HG03108 (cell line): ENCODE results near the gene PLB1.

ENCODE experiments used
- ATAC-seq: cut with Tn5 transposase; IDR thresholded peaks from one replicate; pipeline ENCODE4 v1.9.1; 2021; ENCODE audit warnings: moderate library complexity; ENCODE audit not compliant: unreplicated experiment

PLB1 gene

DNA sequence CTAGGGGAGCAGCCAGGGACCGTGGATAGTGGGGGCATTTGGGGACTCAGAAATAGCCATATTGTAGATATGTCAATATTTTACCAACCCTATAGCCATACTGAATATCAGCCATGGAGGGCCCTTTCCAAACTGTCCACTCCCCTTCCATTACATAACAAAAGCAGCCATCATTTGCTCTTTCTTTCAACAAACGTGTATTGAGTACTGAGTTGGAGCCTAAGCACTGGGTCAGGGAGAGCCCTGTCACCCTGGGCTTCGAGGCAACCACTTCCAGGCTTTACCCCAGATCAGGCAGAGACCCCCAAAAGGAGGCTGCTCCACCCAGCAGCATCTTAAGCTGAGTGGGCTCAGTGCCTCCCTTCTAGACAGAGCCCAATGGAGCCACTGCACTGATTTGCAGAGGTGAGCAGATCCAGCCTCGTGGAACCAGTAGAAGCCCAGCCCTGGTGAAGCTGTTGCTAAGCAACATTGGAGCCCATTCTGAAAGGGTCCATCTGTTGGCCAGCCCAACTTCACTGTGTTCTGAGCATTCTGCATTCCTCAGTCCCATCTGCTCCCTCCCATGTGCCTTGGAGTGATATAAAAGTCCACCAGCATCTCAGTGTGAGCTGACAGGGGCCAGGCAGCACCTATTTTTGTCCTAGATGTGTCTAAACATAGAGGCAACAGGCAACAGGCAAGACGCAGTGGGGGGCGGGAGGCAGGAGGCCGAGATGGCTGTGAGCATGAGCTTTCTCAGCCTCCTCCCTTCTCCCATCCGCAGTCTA, 112.1 kb downstream of the PLB1 start:
- ATAC-seq: no peak

DNA sequence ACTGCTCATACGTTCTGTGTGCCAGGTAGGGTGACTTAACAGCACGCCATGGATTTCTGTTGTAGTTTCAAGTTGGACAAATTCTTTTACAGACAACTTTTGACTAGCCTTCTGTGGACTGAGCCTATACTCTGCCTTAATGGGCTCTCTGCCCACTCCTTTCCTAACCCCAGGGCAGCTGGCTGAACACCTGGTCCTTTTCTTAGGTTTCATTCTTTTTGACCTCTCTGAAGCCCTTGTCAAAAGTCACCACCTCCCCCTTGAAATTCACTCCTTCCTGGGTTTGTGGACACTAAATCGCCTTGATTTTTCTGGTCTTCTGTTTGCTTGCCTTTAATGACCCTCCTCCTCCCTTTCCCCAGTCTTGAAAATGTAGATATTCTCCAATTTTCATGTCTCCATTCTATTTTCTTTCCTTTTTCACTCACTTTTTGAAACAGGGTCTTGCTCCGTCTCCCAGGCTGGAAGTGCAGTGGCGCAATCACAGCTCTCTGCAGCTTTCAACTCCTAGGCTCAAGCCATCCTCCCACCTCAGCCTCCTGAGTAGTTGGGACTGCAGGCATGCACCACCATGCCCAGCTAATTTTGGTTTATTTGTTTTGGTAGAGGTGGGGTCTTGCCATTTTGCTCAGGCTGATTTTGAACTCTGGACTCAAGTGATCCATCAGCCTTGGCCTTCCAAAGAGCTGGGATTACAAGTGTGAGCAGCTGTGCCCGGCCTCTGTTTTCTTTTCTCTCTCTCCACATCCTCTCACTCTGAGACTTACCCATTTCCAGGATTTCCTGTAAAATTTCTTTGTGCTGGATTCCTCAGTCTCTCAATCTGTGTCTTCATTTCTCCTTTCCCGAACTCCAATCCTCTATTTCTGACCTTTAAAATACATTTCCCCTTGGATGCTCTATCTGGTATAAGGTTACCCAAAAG, 112.9 kb downstream of the PLB1 start:
- ATAC-seq: no peak

DNA sequence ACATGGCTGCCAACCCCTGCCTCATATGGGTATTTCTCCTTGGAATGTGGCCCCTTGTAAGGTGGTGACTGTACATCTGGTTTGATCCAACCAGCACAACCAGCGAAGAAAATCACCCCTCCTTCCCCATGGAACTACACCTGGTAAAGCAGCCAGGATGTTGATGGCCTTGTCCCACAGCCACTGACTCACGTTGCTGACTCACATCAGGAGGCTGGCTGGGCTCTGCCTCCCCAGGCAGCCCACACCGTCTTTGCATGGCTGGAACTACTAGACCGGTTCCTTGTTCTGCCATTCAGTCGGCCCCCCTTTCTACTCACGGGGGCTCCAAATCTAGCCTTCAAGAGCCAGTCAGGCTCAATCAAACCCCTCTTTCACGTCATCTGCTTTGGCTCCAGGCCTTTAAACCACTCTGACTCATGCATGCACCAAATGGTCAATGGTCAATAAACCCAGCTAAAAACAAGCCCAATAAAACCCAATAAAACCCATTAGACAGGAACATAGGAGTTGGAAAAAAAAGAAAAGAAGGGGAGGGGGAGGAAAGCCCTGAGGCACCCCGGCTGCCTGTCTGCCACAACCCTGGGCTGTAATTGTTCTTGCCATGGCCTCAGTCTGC, 114.8 kb downstream of the PLB1 start:
- no peak for ATAC-seq

DNA sequence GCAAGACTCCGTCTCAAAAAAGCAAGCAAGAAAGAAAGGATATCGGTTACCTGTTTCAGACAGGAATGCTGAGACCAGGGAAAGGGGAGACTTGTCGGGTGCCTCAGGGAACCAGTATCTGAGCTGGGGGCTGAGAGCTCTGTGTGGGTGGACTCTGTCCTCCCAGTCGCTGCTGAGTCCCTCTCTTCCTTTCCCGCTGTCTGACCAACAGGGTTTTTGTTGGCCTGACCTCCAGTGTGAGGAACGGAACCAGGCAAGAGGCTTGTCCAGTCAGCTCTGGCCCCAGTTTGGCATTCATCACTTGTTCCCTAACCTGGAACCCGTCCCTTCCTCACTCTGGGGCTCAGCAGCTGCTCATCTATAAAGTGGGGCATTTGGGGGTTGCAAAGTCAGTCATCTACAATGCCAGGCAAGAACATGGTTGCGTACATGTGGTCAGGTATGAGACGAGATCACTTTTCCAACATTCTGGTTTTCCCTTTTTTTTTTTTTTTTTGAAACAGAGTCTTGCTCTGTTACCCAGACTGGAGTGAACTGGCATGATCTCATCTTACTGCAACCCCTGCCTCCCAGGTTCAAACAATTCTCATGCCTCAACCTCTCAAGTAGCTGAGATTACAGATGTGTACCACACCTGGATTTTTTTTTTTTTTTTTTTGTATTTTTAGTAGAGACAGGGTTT, 116.4 kb downstream of the PLB1 start:
- no peak for ATAC-seq

DNA sequence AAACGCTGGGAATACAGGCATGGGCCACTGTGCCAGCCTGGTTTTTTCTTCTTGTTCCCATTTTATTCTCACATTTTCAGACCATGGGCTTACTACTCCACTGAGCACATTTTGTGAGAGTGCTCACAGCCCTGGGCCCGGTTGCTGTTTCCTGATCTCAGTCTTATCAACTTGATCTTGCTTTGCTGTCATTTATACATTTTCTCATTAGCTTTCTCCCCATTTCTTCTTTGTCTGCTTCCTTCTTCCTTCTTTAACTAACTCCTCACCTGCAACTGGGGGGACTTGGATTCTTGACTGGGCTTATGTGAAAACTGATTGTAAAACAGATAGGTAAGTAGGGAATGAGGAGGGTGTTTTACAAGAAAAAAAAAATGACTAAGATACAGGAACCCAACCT, 117.3 kb downstream of the PLB1 start:
- ATAC-seq: no peak

DNA sequence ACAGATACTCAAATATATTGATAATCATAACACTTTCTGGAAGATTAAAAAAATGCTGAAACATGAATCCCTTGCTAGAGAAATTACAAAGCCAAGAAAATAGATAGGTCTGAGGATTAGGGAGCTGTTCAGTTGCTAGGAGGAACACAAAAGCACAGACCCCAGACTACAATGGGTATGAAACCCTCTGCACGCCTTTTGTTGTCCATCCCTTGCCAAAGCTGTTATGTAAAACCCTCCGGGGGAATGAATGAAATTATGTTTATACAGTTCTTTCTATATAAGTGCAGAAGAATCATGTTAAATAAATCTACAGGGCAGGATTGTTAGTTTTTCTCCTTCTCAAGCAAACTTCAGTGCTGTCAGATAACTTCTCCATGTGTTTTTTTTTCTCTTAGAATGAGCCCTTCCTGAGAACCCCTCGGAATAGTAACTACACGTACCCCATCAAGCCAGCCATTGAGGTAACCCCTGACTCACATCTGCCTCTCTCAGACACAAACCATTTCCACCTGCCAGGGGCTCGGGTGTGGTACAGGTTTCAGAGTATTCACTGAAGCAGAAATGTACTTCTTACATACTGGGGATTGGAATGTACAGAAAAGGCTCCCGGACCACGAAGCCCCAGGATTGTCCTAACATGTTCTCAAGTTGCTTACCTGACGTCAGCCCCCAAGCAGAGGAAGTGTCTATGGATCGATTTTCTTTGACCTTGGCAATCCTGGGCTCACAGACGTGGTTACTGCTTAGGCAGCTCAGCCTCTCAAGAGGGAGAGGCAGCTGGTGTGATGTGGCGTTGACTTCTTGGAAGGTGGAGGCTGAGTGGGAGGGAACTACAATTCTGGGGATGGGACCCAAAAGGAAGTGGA, 118.0 kb downstream of the PLB1 start:
- no peak for ATAC-seq

DNA sequence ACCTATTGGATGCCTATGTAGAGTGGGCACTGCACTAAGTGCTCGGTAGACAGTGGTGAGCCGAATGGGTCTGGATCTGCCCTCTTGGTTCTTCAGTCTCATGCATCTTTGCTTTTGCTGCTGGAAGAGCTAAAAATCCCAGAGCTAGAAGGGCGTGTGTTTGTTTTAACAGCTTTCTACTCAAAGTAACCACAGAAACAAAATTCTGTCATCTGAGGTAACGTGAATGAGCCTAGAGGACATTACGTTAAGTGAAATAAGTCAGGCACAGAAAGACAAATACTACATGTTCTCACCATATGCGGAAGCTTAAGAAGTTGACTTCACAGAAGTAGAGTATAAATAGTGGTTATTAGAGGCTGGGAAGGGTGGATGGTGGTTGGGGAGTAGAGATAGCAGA, 119.8 kb downstream of the PLB1 start:
- ATAC-seq: no peak

DNA sequence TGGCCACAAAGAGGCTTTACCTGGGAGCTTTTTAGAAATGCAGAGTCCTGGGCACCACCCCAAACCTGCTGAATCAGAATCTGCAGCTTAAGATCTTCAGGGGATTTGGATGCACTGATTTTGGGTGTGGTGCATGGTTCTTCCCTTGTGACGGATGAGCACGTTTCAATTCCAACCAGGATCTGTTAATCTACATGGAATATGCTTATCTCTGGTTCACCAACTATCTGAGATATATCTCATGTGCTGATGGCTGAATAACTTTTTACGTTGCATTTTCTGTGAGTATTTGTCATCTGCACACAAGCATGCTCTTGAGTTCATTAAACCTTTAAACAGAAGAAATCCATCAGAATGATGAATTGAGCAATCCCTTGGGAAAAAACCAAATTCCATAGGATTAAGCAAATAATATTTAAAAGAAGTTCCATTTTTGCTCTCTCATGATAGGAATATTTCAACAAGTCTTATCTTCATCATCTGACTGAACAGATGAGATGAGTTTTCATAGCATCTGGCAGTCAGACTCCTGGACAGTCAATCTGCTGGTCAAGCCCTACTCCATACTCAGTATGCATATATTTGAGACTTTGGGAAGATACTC, 120.6 kb downstream of the PLB1 start:
- no peak for ATAC-seq

DNA sequence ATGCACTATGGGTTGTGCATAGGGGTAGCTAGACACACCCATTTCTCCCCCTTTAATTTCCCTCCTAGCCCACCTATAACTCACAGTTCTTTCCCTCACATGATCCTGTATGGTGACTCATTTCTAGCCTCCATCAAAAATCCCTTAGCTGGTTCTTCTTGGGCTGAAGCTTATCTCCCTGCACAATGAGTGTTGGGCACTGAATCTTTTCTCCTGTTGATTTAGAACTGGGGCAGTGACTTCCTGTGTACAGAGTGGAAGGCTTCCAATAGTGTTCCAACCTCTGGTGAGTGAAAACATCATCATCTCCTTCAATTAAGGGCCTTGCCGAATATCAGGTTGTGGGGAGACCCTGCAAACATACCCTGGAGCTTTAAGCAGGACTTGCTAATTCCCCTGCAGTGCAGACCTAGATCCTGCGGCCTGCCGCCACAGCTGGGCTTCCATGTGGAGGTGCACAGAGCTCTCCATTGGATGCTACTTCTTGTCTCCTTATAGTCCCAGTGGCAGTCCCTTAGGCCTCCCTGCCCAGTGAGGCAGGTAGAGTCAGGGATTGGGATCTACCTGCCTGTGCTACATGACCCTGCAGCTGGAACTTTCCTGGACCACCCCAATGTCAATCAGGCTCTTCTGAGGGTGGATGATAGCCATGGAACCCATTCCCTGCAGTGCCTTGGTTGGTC, 121.8 kb downstream of the PLB1 start:
- ATAC-seq: no peak

DNA sequence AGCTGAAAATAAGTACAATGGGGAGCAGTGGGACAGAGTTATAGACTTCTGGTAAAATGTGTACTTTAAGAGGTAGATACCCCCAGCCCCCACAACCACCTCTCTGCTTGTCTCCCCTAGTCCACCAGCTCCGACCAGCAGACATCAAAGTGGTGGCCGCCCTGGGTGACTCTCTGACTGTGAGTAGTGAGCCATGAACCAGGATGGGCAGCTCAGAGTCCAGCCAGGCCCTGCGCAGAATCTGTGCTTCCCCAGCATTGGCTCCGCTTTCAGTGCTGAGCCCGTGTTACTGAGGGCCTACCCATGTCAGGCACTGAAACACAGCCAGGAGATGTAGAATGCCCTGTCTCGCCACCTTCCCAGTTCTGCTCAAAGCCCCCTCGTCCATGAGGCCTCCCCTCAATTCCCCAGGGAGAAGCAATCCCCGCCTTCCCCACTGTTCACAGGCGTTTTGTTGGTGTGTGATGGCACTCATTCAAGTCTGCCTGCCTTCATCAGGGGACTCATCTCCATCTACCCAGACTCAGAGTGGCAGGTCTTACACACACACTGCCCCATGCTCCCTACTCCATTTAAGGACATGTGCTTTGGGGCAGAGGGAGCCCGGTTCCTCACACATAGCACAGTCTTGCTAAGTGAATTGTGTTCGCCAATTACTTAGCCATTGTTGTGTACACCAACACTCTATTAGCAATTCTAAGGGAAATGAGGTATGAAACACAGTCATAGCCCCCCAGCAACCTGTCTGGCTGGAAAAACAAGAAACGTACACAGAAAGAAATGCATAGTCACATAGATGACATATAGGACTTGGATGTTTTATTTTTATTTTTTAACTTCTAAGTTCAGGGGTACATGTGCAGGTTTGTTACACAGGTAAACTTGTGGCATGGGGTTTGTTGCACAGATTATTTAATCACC, 122.6 kb downstream of the PLB1 start:
- ATAC-seq: no peak

DNA sequence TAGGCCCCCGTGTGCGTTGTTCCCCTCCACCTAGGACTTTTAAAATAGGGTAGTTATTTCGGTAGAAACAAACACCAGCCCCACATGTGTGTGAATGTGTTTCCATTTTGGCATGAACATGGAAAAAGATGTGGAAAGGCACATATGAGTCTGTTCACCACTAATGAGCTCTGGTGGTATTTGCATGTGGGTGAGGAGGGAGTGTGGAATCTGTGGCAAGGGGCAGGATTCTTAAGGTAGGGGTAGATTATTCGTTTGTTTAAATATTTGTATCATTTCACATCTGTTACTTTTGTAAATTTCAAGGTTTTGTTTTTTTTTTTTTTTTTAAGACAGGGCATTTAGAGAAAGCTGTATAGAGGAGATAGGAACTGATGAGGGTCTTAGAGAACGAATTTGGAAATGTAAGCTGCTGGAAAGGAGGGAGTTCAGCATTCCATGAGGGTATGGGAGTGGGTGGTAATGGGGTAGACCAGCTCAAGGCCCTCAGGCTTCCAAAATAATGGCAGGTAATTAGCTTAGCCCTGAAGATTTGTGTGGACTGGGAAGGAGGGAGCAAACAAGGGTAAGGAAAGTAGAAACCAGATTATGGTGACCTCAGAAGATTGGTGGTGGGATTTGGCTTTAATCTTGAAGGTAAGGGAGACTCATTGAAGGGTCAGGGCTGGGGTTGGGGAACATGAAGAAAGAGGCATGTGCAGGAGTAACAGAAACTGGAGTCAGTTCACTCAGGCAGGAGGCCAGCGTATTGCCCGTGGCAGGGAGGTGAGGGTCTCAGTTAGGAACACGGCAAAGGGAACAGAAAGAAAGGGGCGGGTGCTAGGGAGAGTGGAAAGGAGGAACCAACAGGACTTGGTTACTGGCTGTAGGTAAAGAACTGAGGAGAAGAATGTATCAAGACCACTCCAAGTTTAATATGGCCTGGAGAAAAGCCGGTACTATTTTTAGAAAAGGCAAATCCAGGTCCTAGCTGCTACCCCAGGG, 123.6 kb downstream of the PLB1 start:
- no peak for ATAC-seq

DNA sequence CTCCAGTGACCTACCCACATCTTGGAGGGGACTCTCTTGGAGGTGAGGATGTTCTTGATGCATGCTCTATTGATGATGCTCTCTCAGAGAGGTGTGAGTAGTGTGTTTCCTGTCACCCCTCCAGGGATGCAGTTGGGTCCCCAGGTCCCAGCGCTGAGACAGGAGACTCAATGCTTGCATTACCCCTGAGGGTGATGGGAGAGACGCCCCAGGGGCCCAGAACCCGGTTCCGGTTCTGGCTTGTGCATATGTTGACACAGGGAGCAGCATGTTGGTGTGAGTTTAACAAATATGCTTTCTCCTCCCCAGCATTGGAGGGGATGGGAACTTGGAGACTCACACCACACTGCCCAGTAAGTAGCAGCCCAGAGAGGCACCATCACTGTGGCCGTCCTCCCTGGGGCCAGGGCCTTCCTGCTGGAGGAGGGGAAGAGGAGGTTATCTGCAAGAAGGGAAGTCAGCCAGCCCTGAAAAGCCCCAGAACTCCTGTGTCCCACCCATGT, 124.5 kb downstream of the PLB1 start:
- no peak for ATAC-seq

DNA sequence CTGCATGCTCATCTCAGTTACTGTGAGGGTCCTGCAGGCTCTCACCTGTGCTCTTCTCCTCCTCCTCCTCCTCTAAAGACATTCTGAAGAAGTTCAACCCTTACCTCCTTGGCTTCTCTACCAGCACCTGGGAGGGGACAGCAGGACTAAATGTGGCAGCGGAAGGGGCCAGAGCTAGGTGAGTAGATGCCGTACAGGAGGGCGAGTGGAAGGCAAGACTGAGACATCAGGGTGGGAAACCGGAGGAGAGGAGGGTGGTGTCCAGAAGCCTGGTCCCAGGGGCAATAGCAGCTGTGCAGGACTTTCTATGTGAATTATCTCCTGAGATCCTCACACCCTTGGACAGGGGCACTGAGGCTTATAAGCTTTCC, 124.9 kb downstream of the PLB1 start:
- no peak for ATAC-seq

DNA sequence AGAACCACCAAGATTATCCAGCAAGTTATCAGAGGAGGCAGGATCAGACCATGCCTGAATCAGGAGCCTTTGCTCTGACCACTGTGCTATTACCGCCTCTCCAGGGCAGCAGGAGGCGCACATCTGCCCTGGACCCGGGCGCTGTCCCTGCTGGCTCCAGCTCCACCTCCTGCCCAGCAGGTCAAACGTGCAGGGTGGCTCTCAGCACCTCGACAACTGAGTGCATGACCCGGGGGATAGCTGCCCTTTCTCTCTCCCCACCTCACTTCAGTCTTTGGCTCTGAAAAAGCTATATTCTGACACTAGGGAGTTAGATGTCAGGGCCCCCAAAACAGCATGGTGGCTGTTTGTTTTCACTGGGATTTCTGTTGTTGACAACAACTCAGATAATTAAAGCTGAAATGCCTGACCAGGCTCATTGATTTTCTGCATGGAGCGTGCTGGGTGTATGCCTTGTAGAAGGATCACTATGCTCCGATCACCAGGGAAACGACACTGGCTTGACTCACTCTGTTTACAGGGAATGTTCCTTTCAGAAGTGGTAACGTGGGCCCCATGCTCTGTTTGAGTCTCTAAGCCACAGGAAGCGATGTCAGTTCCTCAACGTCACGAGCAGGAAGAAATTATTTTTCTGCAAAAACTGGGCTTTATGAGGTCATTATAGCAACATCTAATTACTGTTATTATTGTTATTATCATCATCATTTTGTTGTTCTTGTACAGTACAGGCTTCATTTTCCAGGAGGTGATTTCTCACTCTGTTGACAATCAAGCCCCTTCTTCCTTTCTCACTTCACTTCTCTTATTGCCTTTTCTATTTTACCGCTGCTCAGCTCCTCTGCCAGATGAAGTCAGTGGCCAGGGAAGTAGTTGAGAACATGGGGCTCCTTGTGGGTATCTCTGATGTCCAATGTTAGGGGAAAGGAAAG, 125.6 kb downstream of the PLB1 start:
- ATAC-seq: no peak

DNA sequence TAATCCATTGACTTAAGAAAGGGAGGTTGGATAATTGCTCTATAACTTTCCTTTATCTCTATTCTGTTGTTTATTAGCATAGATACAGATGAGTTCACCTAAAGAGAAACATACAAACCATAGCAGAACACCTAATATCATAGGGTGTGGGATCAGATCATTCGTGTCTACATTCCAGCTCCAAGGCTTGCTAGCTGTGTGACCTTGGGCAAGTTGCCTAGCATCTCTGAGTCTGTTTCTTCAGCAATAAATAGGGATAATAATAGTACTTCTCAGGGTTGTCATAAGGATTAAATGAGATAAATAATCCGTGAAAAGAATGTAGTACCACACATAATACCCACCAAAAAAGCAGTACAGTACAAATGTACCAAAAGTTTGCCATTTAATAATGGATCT, 126.2 kb downstream of the PLB1 start:
- no peak for ATAC-seq
